GM21423 (cell line): Measurements from ENCODE around the gene PPP1R15A.
"Not testable (repeated sequence)": the region's sequence is repeated elsewhere in the genome, so short reads cannot be mapped to it uniquely, and the experiment has no call there.

Experiments used
- ATAC-seq: cut with Tn5 transposase; IDR thresholded peaks from one replicate; pipeline ENCODE4 v1.9.1; 2021; ENCODE audit warnings: mild to moderate bottlenecking, moderate library complexity; ENCODE audit not compliant: unreplicated experiment

PPP1R15A gene

DNA sequence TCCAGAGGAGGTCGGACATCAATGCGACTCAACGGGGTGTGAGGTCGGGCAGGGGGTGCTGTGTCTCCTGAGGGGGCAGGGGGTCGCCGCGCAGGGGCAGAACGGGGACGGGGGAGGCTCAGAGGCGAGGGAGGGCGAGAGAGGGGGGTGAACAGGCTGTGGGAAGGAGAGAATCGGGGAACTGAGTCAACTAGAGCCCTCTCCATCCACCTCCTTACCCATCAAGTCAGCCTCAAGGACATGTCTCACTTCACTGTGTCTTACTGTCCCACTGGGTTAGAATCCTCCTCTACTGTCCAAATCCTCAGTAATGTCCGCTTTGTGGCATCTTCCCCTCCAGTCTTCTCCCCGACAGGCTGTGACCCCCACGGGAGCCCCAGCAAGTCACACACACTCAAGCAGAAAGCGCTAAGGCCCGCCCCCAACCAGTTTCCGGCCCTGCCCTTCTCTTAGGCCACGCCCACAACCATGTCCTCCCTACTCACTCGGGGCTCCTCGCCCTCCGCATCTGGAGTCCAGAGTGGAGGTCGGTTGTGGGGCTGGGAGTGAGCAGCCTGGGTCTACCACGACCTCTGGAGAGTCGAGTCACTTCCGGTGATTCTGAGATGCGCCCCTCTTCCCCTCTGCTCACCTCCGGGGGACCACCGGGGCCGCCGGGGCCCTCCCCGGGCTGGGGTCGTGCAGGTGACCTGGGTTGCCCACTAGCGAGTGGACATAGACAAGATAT lies 13.1 kb upstream of the PPP1R15A start:
- ATAC-seq = peak; percentile 71

DNA sequence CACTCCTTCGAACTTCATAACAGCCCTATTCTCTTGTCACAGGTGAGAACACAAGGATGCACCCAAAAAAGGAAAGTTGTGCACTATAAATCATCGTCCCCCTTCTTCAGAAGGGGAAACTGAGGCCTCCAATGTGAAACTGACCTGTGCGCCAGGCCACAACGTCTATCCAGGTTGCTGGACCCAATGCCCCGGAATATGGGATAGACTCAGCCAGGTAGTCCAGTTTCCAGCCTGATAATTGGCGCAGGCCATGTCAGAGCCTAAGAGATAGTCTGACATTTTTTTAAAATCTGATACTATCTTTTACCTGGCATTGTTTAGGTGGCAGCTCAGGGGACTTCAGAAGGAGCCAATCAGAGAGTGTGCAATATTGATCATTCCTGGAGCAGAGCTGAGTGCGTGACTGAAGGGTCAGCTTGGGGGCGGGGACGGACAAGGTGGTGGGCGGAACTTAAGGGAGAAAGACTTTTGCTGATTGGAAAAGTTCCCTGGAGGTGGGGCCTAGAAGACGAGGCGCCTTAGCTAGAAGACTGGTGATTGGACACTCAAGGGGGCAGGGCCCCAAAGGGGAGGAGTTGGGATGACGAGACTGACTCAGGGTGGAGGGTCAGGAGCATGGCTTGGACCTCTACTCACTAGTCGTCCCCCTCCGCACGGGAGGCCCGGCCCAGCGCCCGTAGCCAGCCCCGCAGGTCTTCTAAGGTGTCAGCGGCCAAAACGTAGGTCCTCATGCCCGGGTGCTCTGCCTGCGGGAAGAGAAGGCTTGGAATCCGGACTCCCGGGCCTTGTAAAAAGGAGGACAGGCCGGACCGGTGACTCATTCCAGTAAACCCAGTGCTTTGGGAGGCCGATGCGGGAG lies 12.3 kb upstream of the PPP1R15A start:
- ATAC-seq = no peak

DNA sequence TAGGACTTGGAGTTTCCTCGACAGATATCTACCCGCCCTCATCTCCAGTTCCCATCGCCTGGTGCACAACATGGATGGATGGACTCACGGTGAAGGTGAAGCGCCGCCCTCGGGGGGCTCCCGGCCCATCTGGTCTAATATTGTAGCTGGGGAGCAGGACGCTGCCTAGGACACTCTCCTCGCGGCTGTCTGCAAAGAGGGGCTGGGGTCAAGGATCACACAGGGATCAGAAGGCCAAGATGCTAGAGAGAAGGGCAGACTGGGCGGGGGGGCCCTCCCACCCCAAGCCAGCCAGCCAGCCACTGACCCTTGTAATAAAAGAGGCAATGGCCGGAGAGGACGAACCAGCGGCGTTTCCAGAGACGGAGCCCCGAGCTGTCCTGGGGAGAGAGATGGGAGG lies 10.9 kb upstream of the PPP1R15A start:
- no peak for ATAC-seq

DNA sequence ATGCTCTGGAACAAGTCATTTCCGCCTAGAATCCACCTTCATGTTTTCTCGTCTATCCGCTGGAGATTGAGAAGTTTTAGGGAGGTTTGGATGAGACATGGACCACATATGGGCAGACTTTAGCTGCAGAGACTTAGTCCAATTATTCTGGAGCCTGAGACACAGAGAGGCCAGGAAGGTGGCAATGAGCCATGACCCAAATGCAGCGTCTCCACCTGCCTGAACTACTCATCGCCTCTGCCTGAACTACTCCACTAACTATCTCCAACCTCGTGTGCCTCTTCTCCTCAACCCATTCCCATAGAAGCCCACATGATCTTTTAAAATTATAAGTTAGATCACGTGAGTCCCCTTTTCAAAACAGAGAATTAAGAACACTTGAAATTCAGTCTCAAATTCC lies 9.4 kb upstream of the PPP1R15A start:
- ATAC-seq = no peak

DNA sequence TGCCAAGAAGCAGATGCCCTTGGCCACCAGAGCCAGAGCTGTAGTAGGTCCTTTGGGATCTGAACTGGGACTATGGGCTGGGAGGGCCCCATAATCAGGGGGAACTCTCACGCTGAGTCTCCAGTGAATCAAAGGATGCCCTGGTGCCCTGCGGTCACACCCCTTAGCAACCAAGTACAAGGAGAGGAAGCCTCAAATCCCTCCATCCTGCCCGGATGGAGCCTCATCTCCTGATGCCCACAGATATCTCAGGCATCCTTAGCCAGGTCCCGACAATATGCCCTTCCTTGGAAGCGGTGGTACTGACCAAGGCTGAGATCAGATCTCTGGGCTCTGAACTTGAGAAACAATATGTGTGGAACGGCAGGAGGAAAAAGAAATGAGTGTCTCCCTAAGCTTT lies 5.5 kb upstream of the PPP1R15A start:
- ATAC-seq = no peak

DNA sequence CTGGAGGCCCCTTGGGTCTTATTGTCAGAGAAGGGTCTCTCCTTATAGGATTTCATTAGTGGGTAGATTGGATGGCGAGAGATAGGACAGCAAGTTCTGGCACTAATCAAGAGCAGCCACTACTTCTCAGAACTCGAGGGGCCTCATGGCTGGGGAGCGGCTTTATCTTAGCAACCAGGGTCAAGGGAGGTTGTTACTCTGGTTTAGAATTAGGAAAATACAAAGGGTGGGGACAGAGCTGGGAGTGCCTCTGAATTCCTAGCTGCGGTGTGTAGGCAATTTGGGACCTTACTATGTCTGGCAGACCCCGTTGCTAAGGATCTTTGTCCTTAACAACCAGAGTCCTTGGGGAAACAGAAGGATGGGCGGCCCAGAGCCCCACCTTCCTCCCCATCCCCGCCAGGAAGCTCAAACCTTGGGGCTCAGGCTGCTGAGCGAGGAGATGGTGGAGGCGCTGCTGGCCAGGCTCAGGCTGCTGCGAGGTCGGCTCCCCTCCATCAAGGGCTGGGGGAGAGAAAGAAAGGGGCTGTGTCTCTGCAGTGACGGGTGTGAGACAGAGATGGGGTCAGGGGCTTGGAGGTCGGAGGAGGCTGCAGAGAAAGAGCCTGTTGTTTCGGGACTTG lies 5.0 kb upstream of the PPP1R15A start:
- ATAC-seq = no peak

DNA sequence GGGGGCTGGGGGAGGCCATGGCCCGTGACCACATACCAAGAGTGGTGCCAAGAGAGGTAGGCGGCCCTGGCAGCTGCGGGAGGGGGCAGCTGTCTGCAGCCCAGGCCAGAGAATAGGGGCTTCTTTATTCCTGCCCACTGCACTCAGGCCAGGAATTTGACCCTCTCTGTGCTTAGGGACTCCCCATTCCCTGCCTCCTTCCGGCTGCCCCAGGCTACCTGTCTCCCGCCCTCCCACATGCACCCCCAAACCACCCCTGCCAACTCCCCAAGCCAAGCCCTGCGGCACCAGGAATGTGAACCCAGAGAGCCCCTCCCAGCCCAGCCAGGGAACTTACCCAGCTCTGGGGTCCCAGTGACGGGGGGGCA lies 4.5 kb upstream of the PPP1R15A start:
- ATAC-seq = no peak

DNA sequence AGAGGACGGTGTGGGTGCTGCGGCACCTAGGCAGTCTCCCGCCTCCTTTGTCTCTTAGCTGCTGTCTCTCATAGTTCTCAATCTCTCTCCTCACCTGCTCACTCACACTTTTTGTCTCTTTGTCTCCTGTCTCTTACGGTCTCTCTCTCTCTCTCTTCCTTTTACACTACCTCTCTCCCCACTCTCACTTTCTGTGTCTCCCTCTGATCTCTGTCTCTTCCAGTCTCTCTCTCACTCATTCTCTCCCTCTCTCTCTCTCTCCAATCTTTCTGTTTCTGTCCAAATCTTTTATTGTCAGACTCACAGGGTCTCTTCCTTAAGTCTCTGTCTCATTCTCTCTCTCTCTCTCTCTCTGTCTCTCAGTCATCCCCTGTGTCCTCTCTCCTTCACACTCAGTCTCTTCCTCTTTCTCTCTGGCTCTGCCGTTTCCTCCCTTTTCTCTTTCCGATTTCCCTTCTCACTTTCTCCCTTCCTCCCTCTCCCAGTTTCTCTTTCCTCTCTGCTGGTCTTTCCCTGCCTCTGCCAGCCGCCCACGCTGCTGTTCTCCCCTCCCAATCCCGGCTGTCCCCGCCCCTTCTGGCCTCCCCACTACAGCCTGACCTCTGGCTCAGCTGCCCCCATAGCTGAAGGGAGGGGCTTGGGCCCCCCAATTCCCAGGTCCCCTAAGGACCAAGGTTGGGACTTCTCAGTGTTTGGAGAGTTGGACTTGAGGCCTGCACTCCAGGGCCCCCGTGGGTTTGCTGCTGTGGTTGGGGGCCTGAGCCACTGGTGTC lies 3.9 kb upstream of the PPP1R15A start, which contains the start of gene PLEKHA4:
PLEKHA4 (minus strand) TSS at position 504 of the 773 bp plus-strand sequence. CDS start 997 bp downstream, outside the sequence.
- no peak for ATAC-seq

DNA sequence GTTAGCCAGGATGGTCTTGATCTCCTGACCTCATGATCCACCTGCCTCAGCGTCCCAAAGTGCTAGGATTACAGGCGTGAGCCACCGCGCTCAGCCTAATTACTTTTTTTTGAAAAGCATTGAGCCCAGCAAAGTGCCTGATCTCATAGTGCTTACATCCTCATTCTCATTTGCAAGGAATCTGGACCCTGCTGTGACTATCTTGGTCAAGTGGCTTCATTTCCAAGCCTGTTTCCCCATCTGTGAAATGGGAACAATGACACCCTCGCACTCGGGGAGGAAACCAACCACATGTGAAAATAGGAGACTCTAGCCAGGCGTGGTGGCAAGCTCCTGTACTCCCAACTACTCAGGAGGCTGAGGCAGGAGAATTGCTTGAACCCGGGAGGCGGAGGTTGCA lies 2.2 kb upstream of the PPP1R15A start:
- no peak for ATAC-seq

DNA sequence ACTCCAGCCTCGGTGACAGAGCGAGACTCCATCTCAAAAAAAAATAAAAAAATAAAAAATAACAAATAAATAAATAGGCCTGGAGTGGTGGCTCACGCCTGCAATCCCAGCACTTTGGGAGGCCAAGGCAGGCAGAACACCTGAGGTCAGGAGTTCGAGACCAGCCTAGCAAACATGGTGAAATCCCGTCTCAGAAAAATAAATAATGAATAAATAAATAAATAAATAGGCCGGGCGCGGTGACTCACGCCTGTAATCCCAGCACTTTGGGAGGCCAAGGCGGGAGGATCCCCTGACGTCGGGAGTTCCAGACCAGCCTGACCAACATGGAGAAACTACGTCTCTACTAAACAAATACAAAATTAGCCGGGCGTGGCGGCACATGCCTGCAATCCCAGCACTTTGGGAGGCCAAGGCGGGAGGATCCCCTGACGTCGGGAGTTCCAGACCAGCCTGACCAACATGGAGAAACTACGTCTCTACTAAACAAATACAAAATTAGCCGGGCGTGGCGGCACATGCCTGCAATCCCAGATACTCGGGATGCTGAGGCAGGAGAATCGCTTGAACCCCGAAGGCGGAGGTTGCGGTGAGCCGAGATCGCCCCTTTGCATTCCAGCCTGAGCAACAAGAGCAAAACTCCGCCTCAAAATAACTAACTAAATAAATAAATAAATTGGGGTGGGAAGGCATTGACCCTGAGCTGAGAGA lies 595 bp upstream of the PPP1R15A start:
- not testable (repeated sequence) for ATAC-seq

DNA sequence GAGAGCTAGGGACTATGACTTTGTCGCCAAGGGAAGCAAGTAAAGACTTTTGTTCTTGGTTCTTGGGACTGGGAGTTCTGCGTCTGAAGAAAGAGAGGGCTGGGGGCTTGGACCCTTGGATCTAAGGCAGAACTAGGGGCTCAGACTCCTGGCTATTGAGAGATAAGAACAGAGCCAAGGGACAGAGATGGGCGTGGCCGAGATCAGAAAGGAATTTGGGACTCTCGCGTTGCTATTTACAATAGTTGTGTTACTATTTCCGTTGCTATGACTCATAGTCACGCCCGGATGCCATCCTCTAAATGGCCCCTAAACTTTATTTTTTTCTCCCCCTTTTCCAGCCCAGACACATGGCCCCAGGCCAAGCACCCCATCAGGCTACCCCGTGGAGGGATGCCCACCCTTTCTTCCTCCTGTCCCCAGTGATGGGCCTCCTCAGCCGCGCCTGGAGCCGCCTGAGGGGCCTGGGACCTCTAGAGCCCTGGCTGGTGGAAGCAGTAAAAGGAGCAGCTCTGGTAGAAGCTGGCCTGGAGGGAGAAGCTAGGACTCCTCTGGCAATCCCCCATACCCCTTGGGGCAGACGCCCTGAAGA lies 759 bp downstream of the PPP1R15A start:
- ATAC-seq = no peak

DNA sequence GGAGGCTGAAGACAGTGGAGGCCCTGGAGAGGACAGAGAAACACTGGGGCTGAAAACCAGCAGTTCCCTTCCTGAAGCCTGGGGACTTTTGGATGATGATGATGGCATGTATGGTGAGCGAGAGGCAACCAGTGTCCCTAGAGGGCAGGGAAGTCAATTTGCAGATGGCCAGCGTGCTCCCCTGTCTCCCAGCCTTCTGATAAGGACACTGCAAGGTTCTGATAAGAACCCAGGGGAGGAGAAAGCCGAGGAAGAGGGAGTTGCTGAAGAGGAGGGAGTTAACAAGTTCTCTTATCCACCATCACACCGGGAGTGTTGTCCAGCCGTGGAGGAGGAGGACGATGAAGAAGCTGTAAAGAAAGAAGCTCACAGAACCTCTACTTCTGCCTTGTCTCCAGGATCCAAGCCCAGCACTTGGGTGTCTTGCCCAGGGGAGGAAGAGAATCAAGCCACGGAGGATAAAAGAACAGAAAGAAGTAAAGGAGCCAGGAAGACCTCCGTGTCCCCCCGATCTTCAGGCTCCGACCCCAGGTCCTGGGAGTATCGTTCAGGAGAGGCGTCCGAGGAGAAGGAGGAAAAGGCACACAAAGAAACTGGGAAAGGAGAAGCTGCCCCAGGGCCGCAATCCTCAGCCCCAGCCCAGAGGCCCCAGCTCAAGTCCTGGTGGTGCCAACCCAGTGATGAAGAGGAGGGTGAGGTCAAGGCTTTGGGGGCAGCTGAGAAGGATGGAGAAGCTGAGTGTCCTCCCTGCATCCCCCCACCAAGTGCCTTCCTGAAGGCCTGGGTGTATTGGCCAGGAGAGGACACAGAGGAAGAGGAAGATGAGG lies 1.5 kb downstream of the PPP1R15A start:
- no peak for ATAC-seq

DNA sequence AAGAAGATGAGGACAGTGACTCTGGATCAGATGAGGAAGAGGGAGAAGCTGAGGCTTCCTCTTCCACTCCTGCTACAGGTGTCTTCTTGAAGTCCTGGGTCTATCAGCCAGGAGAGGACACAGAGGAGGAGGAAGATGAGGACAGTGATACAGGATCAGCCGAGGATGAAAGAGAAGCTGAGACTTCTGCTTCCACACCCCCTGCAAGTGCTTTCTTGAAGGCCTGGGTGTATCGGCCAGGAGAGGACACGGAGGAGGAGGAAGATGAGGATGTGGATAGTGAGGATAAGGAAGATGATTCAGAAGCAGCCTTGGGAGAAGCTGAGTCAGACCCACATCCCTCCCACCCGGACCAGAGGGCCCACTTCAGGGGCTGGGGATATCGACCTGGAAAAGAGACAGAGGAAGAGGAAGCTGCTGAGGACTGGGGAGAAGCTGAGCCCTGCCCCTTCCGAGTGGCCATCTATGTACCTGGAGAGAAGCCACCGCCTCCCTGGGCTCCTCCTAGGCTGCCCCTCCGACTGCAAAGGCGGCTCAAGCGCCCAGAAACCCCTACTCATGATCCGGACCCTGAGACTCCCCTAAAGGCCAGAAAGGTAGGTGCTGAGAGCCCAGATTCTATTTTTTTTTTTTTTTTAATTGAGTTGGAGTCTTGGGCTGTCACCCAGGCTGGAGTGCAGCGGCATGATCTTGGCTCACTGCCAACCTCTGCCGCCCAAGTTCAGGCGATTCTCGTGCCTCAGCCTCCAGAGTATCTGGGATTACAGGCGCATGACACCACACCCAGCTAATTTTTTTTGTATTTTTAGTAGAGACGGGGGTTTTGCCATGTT lies 2.3 kb downstream of the PPP1R15A start:
- ATAC-seq = no peak

DNA sequence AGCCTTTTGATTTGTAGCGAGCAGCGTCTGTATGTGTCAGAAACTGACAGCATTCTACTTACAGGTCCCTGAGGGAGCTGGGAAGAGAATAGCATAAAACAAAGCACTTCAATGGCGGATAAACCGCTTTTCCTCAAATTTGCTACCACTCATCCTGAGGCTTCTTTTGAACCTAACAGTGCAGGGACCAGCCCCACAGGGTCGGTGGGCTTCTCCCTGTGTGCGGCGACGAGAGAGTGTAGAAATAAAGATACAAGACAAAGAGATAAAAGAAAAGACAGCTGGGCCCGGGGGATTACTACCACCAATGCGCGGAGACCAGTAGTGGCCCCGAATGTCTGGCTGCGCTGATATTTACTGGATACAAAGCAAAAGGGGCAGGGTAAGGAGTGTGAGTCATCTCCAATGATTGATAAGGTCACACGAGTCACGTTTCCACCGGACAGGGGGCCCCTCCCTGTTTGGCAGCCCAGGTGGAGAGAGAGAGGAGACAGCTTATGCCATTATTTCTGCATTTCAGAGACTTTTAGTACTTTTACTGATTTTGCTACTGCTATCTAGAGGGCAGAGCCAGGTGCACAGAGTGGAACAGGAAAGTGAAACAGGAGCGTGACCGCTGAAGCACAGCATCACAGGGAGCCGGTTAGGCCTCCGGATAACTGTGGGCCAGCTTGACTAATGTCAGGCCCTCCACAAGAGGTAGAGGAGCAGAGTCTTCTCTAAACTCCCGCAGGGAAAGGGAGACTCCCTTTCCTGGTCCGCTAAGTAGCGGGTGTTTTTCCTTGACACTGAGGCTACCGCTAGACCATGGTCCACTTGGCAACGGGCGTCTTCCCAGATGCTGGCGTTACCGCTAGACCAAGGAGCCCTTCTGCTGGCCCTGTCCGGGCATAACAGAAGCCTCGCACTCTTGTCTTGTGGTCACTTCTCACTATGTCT lies 4.1 kb downstream of the PPP1R15A start:
- ATAC-seq = not testable (repeated sequence)

DNA sequence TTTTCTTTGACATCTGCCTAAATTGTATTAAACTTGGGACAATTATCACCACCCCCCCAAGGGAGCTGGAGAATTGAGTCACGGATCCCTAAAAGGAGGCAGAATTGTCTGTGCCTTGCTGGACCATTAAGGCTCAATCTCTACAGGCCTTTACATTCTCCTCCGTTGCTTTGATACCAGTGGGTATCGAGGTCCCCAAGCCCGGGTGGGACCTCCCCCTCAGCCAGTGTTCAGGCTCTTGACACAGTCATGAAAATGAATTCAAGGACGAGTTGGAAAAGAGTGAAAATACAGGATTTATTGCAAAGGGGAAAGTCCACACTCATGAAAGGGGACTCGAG lies 5.6 kb downstream of the PPP1R15A start:
- no peak for ATAC-seq

DNA sequence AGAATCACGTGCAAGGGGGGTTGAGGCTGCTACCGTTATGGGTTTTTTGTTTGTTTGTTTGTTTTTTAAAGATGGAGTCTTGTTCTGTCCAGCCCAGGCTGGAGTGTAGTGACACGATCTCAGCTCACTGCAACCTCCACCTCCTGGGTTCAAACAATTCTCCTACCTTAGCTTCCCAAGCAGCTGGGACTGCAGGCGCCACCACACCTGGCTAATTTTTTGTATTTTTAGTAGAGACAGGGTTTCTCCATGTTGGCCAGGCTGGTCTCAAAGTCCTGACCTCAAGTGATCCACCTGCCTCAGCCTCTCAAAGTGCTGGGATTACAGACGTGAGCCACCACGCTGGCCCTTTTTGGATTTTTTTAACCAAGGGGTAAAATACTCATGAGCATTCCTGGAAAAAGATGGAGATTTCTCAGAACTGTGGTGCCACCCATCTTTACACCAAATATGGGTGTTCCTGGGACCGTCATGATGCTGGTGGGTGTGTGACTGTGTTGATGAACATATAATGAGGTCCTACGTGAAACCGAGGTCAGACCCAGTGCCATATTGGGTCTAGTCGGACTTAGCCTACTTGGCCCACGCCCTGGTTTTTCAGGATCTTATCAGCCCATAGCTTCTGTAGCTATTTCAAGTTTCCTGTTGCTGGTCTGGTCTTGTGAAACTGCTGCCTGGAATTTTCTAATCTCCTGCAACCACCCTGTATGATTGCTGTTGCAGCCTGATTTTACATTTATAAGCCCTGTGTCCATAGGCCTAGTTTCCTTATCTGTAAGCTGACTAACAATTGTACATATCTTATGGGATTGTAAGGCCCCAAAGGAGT lies 6.2 kb downstream of the PPP1R15A start:
- ATAC-seq = no peak
